Mesendoderm (in vitro differentiated cells): ENCODE results near the gene RHOBTB3.

ENCODE experiments used
- DNase-seq: peaks from one replicate; pipeline ENCODE4 v3.0.0; 2013
- H2AK5ac ChIP-seq: 2 replicates; pipeline ENCODE4 v1.6.1; 2013; ENCODE audit warnings: low read length, inconsistent platforms
- H2BK120ac ChIP-seq: 2 replicates; pipeline ENCODE4 v1.6.1; 2013; ENCODE audit warnings: low read depth, mild to moderate bottlenecking, low read length, moderate library complexity, mixed read lengths
- H2BK15ac ChIP-seq: replicated peaks from 2 replicates; pipeline ENCODE4 v1.6.1; 2013; ENCODE audit warnings: low read depth, mild to moderate bottlenecking, moderate library complexity
- H2BK5ac ChIP-seq: 2 replicates; pipeline ENCODE4 v1.6.1; 2013; ENCODE audit warnings: low read length, inconsistent platforms
- H3K18ac ChIP-seq: 2 replicates; pipeline ENCODE4 v1.6.1; 2013; ENCODE audit warnings: mild to moderate bottlenecking, low read length, mixed read lengths
- H3K23ac ChIP-seq: one replicate; pipeline ENCODE4 v1.6.1; 2013; ENCODE audit warnings: low read length
- H3K27ac ChIP-seq: 2 replicates; pipeline ENCODE4 v1.5.1; 2013; ENCODE audit warnings: low read depth, mild to moderate bottlenecking, inconsistent platforms, low read length, moderate library complexity
- H3K27me3 ChIP-seq: 2 replicates; pipeline ENCODE4 v1.6.1; 2013; ENCODE audit warnings: low read length, control low read depth, mild to moderate bottlenecking, inconsistent platforms; ENCODE audit not compliant: insufficient read depth, poor library complexity
- H3K36me3 ChIP-seq: 2 replicates; pipeline ENCODE4 v1.6.1; 2013; ENCODE audit warnings: low read length, inconsistent platforms; ENCODE audit not compliant: control insufficient read depth, insufficient read depth
- H3K4ac ChIP-seq: one replicate; pipeline ENCODE4 v1.6.1; 2013; ENCODE audit warnings: low read depth, mild to moderate bottlenecking, low read length, moderate library complexity
- H3K4me1 ChIP-seq: 2 replicates; pipeline ENCODE4 v1.6.1; 2013; ENCODE audit warnings: low read depth, low read length, inconsistent platforms; ENCODE audit not compliant: control insufficient read depth
- H3K4me2 ChIP-seq: 2 replicates; pipeline ENCODE4 v1.6.1; 2013; ENCODE audit warnings: low read length
- H3K4me3 ChIP-seq: 2 replicates; pipeline ENCODE4 v1.5.1; 2013; ENCODE audit warnings: mild to moderate bottlenecking, low read length
- H3K56ac ChIP-seq: one replicate; pipeline ENCODE4 v1.6.1; 2013; ENCODE audit warnings: low read length
- H3K79me1 ChIP-seq: 2 replicates; pipeline ENCODE4 v1.6.1; 2013; ENCODE audit warnings: low read length, inconsistent platforms
- H3K79me2 ChIP-seq: 2 replicates; pipeline ENCODE4 v1.6.1; 2013; ENCODE audit warnings: mild to moderate bottlenecking, low read length; ENCODE audit not compliant: control insufficient read depth, insufficient read depth
- H3K9ac ChIP-seq: 2 replicates; pipeline ENCODE4 v1.6.1; 2013; ENCODE audit warnings: low read length, inconsistent platforms
- H4K5ac ChIP-seq: one replicate; pipeline ENCODE4 v1.6.1; 2013; ENCODE audit warnings: low read length
- H4K8ac ChIP-seq: one replicate; pipeline ENCODE4 v1.6.1; 2013; ENCODE audit warnings: low read depth, mild to moderate bottlenecking, control low read depth, low read length, moderate library complexity
- WGBS: extraction: QIAGEN DNeasy Blood & Tissue Kit; methylation state at CpG from one replicate; pipeline ENCODE4 v1.1.7; 2013; ENCODE audit warnings: low lambda C conversion rate, missing lambda C conversion rate; ENCODE audit not compliant: insufficient coverage; ENCODE audit errors: extremely low coverage; 5-methylcytosine and 5-hydroxymethylcytosine counted together

RHOBTB3 gene

GRCh38 chr5:95717439-95717838 is 13.7 kb upstream of the RHOBTB3 start:
- peak overlapping the region; percentile 71 for H3K4ac ChIP-seq
- peak overlapping the region; percentile 49 for H3K27ac ChIP-seq
- H2BK15ac ChIP-seq, result peak overlapping the region; percentile 12
- no peak overlapping the region for H3K4me2 ChIP-seq
- no peaks in the 10 kb centered on the region for H3K79me2 ChIP-seq
- peak overlapping the region; percentile 89 for H2BK5ac ChIP-seq
- H3K79me1 ChIP-seq, result no peaks in the 10 kb centered on the region
- no peak overlapping the region for H3K56ac ChIP-seq
- H3K36me3 ChIP-seq, result no peaks in the 10 kb centered on the region
- peak overlapping the region; percentile 53 for H4K5ac ChIP-seq
- H3K18ac ChIP-seq, result peak overlapping the region; percentile 47
- peak; percentile 70 for DNase-seq
- no peak overlapping the region for H2AK5ac ChIP-seq
- H3K23ac ChIP-seq, result no peak overlapping the region
- no CpG with 5 or more reads among the region's 2 CpGs for WGBS
- H3K4me1 ChIP-seq, result peaks cover 11% of the 10 kb centered on the region
- H2BK120ac ChIP-seq, result no peak overlapping the region
- no peak overlapping the region for H3K4me3 ChIP-seq
- no peak overlapping the region for H4K8ac ChIP-seq
- peak overlapping the region; percentile 31 for H3K9ac ChIP-seq
- H3K27me3 ChIP-seq, result no peaks in the 10 kb centered on the region

GRCh38 chr5:95718203-95718602 is 12.9 kb upstream of the RHOBTB3 start:
- peak overlapping the region; percentile 58 for H3K27ac ChIP-seq
- peak; percentile 92 for DNase-seq
- H3K4me3 ChIP-seq, result no peak overlapping the region

GRCh38 chr5:95718738-95719137 is 12.4 kb upstream of the RHOBTB3 start:
- Histone ChIP-seq H3K4me2 (peak overlapping the region; percentile 15), H3K18ac (peak overlapping the region; percentile 25), H2AK5ac (peak overlapping the region; percentile 100), H2BK120ac (no peak overlapping the region), H3K4ac (peak overlapping the region; percentile 85), H4K8ac (no peak overlapping the region), H3K36me3 (no peaks in the 10 kb centered on the region), H4K5ac (peak overlapping the region; percentile 71), H3K79me1 (no peaks in the 10 kb centered on the region), H3K56ac (peak overlapping the region; percentile 85), H3K9ac (peak overlapping the region; percentile 71), H3K79me2 (no peaks in the 10 kb centered on the region), H3K27ac (peak overlapping the region; percentile 58), H2BK15ac (peak overlapping the region; percentile 7), H2BK5ac (peak overlapping the region; percentile 99), H3K4me1 (peaks cover 11% of the 10 kb centered on the region), H3K4me3 (no peak overlapping the region), H3K23ac (peak overlapping the region; percentile 54), H3K27me3 (no peaks in the 10 kb centered on the region)
- DNase-seq, result no peak
- no CpG with 5 or more reads among the region's 2 CpGs for WGBS

More at GRCh38 chr5:95718203-95718602, 12.9 kb upstream of the RHOBTB3 start:
- no peak overlapping the region for H3K23ac ChIP-seq
- no peak overlapping the region for H3K4me2 ChIP-seq
- no peak overlapping the region for H2BK15ac ChIP-seq
- H2BK120ac ChIP-seq, result no peak overlapping the region
- no peaks in the 10 kb centered on the region for H3K79me1 ChIP-seq
- peak overlapping the region; percentile 85 for H3K56ac ChIP-seq
- H3K4me1 ChIP-seq, result peaks cover 11% of the 10 kb centered on the region
- H4K5ac ChIP-seq, result no peak overlapping the region
- no peaks in the 10 kb centered on the region for H3K36me3 ChIP-seq
- H2BK5ac ChIP-seq, result peak overlapping the region; percentile 99
- H3K4ac ChIP-seq, result no peak overlapping the region
- H3K18ac ChIP-seq, result peak overlapping the region; percentile 25
- H3K9ac ChIP-seq, result peak overlapping the region; percentile 71
- no peak overlapping the region for H4K8ac ChIP-seq
- no peaks in the 10 kb centered on the region for H3K27me3 ChIP-seq
- H2AK5ac ChIP-seq, result peak overlapping the region; percentile 100
- no CpG with 5 or more reads among the region's 2 CpGs for WGBS
- no peaks in the 10 kb centered on the region for H3K79me2 ChIP-seq

GRCh38 chr5:95720094-95720786 is 10.9 kb upstream of the RHOBTB3 start:
- Histone ChIP-seq H3K79me2 (no peaks in the 10 kb centered on the region), H3K36me3 (no peaks in the 10 kb centered on the region), H3K4me3 (no peak overlapping the region), H4K5ac (no peak overlapping the region), H2BK5ac (no peak overlapping the region), H3K18ac (peak overlapping the region; percentile 76), H2AK5ac (no peak overlapping the region), H2BK15ac (peak overlapping the region; percentile 12), H2BK120ac (no peak overlapping the region), H3K9ac (no peak overlapping the region), H3K56ac (peak overlapping the region; percentile 71), H3K4me2 (no peak overlapping the region), H3K79me1 (no peaks in the 10 kb centered on the region), H3K23ac (no peak overlapping the region), H3K27me3 (no peaks in the 10 kb centered on the region), H4K8ac (no peak overlapping the region), H3K4ac (peak overlapping the region; percentile 59), H3K4me1 (peaks cover 11% of the 10 kb centered on the region), H3K27ac (no peak overlapping the region)
- WGBS, result no CpG with 5 or more reads among the region's 3 CpGs
- DNase-seq, result no peak

- no peak overlapping the region for H3K9ac ChIP-seq
- no peak overlapping the region for H3K27ac ChIP-seq
- no peak overlapping the region for H2BK5ac ChIP-seq
- H2BK120ac ChIP-seq, result peak overlapping the region; percentile 61
- no CpG with 5 or more reads among the region's 1 CpG for WGBS
- no peaks in the 10 kb centered on the region for H3K36me3 ChIP-seq
- no peak for DNase-seq
- H3K4me3 ChIP-seq, result no peak overlapping the region
- no peak overlapping the region for H3K4ac ChIP-seq
- H4K8ac ChIP-seq, result no peak overlapping the region
- peak overlapping the region; percentile 54 for H3K56ac ChIP-seq
- peaks cover 14% of the 10 kb centered on the region for H3K4me1 ChIP-seq
- no peaks in the 10 kb centered on the region for H3K79me2 ChIP-seq
- peak overlapping the region; percentile 92 for H2BK15ac ChIP-seq
- no peak overlapping the region for H3K4me2 ChIP-seq
- H3K27me3 ChIP-seq, result no peaks in the 10 kb centered on the region
- no peaks in the 10 kb centered on the region for H3K79me1 ChIP-seq
- H2AK5ac ChIP-seq, result no peak overlapping the region
- H3K18ac ChIP-seq, result no peak overlapping the region
- H4K5ac ChIP-seq, result no peak overlapping the region
- no peak overlapping the region for H3K23ac ChIP-seq
These were observed 9.4 kb upstream of the RHOBTB3 start for GRCh38 chr5:95721582-95722295.
